T-helper 2 cell treated with Interferon-gamma antibody and Interleukin-4, amounts not matched to agents 100 ng/mL and 5 ng/mL, for 36 hours (primary cell): Measurements from ENCODE around the gene C14orf119. TPM values are rescaled to one million over a fixed set of nuclear protein-coding genes. Genes with fewer than 3 reads are reported as not detected.

Experiments
- intact Hi-C: fragments of 100-400 bp; cut with micrococcal nuclease; formaldehyde crosslinking; loops from one replicate; pipeline ENCODE4 v1.15.1; 2023
- total RNA-seq: library from RNA; stranded (reverse); gene quantifications from 2 replicates; pipeline ENCODE4 v1.2.3, GENCODE V29; 2022

Gene C14orf119
- total RNA-seq, 1 donor from 2014 or later = 41.2 TPM

DNA sequence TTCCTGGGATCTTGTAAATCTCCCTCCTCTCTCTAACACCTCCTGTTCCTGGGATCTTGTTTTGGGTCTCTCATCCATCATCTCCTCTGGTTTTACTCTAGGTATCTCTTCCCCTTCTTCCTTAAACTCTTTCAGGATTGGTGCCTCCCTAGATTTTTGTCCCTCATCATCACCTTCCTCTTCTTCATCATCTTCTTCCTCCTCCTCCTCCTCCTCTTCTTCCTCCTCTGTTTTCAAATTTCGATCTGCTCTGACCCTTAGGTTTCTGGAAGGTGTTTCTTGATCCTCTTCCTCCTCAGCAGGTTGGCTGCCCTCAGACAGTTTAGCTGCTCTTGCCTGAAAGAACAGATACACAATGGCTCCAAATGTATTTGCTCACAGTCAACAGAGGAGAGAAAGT lies 14.8 kb upstream of the C14orf119 start:
- intact Hi-C loops = no loop called here

DNA sequence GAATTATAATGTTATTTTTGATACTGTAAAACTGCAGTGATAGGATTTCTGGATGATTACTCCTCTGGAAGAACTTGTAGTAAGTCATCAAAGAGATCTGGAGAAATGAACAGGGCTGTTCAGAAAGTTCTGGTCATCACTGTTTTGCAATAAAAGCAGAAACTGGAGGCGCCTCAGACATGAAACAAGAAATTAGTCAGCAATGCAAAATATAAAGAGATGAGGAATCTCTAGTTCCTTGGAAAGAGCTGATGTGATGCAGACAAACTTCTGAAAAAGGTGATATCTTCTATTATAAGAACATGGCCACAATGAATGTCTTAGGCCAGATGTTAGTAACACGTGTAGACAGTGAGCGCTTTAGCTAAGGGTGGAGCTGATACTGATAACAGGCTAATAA lies 9.8 kb upstream of the C14orf119 start:
- intact Hi-C loops = no loop called here

DNA sequence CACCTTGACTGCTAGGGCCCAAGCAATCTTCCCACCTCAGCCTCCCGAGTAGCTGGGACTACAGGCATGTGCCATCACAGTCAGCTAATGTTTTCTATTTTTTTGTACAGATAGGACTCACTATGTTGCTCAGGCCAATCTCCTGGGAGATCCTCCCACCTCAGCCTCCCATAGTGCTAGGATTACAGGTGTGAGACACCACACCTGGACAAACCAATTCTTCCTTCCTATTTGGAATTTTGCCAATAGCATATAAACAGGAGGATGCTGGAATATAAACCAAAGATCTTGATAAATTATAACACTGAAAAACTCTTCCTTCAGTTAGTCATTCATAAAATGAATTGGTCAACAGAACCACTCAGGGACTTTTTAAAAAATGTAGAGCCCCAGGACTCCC lies 8.7 kb upstream of the C14orf119 start:
- intact Hi-C loops = no loop called here

DNA sequence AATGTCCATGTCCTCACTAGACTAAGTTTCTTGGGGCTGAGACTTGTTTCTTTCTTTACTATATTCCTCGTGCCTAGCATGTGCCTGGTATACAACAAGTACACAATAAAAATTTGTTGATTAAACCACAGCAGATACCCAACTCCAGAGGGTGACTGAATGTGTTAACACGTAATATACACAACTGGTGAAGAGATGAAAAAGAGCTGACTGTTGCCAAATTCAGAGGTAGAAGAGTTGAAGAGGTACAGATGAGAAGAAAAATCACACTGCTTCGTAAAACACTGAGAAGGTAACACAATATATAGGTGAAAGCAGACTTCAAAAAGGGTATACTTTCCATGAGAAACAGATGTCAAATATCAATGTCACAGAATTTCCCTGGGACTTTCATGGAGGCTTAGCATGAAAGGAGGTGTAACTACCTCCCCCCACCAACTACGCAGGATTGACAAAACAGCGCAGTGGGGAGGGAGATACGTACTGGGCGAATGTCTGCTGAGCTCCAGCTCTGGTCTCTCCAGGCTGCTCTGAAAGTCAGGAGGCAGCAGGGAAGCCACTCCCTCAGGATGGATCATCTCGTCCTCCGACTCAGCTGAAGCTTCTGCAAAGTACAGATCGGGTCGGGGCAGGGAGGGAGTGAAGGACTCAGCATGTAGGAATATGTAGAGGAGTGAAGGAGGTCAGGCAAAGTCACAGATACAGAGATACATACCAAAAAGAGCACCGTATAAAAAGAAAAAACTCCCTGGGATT lies 5.6 kb upstream of the C14orf119 start:
- intact Hi-C loops = loop anchor here (10.0 kb wide), 1 partner anchor 465 kb away; the partner anchor contains the start of genes THTPA and ZFHX2

DNA sequence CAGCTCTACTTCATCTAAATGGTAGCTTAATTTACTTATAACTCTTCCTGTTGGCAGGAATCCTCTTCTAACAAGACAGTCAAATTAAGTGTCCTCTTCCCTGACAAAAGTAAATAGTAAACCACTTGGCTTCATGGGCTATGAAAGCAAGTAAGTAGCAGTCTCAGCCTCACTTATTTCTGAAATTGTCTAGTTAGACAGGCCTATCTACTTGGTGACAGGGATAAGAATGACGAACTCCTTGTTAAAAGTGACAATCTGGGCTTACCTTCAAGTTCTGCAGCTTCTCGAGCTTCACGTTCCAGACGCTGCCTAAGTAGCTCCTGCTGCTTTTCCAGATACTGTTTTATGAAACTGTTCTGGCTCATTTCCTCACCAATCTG lies 5.1 kb upstream of the C14orf119 start:
- intact Hi-C loops = loop anchor here (10.0 kb wide), 1 partner anchor 465 kb away; the partner anchor contains the start of genes THTPA and ZFHX2

DNA sequence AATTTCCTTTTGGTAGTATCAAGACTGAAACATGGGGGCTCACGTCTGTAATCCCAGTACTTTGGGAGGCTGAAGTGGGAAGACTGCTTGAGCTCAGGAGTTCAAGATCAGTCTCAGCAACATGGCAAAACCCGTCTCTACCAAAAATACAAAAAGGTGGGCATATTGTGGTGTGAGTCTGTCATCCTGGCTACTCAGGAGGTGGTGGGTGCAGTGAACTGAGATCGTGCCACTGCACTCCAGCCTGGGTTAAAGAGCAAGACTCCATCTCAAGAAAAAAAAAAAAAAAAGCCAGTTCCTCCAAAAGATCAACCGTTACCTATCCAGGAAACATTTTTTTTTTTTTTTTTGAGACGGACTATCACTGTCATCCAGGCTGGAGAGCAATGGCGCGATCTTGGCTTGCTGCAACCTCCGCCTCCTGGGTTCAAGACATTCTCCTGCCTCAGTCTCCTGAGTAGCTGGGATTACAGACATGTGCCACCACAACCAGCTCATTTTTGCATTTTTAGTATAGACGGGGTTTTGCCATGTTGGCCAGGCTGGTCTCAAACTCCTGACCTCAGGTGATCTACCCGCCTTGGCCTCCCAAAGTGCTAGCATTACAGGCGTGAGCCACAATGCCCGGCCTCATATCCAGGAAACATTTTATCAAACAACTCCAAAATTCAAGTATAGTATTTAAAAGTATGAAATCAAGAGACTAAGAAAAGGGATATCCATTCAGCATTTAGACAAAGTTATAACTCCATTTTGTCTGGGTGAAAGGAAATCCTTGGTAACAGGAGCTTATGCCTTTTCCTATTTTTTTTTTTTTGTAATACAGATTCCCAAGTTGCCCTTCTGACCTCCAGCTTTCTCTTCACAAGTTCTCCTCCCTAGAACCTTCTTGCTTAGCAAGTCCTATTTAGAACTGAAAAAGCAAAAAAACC lies 3.7 kb upstream of the C14orf119 start:
- intact Hi-C loops = loop anchor here (10.0 kb wide), 1 partner anchor 463 kb away; the partner anchor contains the start of genes THTPA and ZFHX2

DNA sequence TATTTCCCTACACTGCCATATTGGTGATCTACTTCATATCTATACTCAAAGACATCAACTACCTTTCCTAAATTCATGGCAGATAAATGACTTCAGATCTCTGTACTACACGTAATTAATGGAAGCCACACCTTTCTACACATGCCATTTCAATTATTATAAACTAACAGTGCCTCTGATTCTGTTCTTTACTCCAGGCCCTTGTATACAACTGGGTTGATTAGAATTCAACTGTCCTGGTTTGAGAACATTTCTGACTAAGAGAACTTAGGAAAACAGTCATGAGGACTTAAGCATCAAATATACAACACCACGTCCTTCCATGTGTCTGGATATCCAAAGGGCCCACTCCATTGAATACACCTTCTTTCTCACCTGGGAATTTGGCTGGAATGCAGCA lies 2.2 kb upstream of the C14orf119 start:
- intact Hi-C loops = loop anchor here (10.0 kb wide), 1 partner anchor 462 kb away; the partner anchor contains the start of genes THTPA and ZFHX2

DNA sequence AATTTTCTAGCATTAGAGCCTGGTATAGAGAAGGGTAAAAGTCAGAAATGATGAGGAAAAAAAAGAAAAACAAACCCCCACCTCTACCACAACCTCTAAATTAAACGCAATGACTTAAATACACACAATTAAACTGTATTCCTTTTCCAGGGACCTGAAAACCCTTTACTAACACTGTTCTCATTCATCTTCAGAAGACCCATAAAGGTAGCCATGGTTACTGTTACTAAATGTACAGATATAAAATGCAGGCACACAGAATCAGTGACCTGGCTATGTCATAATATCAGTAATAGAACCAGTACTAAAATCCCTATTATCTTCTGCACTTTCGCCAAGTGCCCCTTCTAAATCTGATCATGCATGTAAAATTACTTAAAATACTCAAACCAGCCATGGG lies 1.8 kb upstream of the C14orf119 start:
- intact Hi-C loops = loop anchor here (10.0 kb wide), 1 partner anchor 461 kb away; the partner anchor contains the start of genes THTPA and ZFHX2

DNA sequence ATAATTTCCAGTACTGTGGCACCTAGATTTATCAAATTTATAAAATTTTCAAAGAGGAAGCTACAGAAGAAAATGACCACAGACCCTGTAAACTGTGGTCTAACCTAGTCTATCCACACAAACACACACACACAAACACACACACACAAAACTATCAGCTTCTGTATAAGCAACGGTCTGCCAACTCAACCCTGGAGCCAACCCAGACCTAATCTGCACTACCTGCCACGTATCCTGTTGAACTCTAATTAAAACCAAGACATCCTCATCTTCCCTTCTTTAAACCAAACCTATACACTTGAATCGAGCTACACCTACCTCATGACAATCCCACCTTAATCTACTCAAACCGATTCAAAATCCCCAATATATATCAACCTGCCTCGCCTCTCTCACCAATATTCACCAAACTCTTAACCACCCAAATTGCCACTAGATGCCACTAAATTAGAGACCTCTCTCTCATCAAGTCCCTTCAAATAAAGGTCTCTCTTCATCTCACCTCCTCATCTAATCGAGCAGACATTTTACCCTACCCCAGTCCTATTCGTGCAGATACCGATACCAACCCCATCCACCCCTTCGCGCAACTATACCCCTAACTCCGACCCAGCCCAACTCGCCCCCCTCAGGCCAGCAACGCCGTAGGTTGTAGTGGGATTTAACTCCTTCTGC lies 1.2 kb upstream of the C14orf119 start:
- intact Hi-C loops = loop anchor here (1.0 to 10.0 kb wide), 2 partner anchors 23 to 461 kb away; partner anchors contain the start of genes THTPA and ZFHX2

DNA sequence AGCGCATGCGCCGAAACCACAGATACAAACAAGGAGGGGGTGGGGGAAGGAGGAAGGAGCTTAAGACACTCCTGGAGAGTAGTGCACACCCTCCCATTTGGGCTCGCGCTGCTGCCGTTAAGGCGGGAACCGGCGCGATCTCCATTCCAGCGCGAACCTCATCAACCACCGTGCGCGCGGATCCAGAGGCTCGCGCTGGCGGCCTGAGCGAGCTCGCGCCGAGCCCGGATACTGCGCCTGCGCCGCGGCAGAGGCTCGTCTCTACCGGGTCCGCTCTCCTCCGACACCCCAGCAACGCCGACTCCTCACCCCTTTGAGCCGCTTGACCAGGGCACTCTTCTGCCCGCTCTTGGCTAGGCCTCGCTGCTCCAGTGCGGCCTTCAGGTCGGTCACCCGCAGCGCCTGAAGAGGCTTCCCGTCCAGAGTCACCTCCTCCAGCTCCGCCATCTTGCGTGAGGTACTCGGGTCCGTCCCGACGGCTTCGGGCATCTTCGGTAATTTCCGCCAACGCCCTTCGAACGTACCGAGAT lies 574 bp upstream of the C14orf119 start, which contains the start of gene ACIN1:
Gene ACIN1 (minus strand): TSS at position 471 of the 530 bp plus-strand sequence. CDS start 24 bp downstream, at position 447.
- intact Hi-C loops = loop anchor here (1.0 to 10.0 kb wide), 7 partner anchors 23 to 460 kb away; partner anchors contain the start of genes NGDN, PABPN1, PSMB5 and THTPA

DNA sequence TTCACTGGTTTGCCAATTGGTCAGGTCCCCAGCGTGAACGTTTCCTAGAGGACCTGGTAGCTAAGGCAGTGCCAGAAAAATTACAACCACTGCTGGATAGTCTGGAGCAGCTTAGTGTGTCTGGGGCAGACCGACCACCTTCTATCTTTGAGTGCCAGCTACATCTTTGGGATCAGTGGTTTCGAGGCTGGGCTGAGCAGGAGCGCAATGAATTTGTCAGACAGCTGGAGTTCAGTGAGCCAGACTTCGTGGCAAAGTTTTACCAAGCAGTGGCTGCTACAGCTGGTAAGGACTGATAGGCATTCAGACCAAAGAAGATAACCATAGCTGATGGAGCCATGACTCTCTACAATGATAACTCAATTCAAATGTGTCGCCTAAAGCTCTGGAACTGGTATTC lies 2.5 kb downstream of the C14orf119 start:
- intact Hi-C loops = loop anchor here (10.0 kb wide), 1 partner anchor 457 kb away; the partner anchor contains the start of genes THTPA and ZFHX2

DNA sequence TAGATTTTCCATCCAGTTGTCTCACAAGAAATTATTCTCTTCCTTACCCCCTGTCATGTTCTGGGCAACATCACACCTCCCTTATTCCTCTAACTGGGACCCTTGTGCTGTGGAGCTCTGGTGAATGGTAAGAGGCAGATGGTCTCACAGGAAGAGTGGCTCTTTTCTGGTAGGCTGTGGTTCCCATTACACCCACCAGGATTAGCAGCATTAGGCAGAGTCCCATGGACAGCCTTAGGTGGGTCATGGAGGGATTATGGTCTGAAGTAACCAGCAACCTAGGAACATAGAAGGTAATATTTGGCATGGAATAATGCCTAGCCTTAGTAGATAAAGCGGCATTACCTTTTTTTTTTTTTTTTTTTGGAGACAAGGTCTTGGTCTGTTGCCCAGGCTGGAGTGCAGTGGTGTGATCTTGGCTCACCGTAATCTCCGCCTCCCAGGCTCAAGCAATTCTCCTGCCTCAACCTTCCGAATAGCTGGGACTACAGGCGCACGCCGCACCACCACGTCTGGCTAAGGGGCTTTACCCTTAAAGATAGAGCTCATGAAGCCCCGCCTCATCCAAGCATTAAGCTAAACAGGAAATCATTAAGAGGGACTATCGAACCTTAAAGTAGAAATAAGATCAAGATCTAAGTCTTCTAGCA lies 4.0 kb downstream of the C14orf119 start:
- intact Hi-C loops = loop anchor here (10.0 kb wide), 1 partner anchor 455 kb away; the partner anchor contains the start of genes THTPA and ZFHX2

DNA sequence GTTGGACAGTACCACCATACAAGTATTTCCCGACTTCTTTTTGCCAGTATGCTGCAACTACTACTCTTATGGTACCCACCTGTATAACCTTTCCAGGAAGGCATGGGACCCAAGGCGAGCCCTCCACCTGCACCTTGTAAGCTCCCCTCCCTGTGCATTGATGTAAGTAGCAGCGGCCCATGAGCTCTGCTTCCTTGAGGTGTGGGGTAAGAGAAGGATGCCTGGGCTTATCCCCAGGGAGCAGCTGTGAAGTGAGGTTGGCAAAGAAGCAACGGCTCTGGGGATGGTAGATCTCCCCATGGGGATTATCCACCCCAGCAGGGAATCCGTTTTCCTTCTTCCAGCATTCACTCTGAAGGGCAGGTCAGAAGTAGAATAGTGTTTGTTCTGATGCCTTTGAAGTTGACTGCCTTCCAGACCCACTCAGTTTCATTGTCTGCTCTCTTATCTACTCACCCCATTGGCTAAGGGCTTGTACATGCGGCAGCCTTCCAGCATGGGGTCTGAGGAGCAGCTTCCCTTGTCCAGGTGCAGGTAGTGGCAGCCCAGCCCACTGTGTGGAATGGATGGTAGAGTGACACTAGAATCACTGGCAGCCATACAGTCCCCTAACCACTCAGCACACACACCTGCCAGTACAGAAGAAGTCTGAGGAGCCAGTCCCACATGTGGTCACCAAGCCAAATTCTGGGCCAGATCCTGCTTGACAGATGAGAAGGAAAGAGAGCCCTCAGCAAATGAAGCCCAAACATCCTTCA lies 6.1 kb downstream of the C14orf119 start:
- intact Hi-C loops = no loop called here

DNA sequence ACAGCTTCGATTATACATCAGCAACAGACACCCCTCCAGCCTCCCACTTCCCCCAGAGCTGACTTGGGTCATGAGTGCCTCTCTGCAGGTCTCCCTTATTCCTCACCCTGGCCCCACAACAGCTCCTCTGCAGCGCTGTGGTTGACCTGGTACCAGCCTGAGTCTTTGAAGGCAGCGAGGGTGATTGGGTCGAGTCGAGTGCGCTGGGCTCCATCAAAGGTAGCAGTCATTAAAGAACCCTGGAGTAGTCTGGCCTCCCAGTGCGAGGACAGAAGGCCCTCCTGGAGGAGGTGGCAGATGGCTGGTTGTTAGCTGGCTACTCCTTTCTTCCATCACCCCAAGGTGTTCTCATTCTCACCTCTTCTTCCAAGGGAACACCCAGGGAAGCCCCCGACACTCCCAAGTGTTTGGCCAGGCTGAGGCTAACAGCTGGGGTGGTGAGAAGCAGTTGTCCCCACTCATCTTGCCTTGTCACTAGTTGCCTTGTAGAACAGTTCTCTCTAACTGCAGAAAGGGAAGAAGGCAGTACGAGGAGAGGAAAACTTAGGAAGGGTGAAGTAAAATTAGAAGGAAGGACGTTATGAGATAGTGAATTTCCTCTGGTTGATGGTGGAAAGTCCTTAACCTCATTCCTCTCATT lies 6.8 kb downstream of the C14orf119 start:
- intact Hi-C loops = no loop called here

DNA sequence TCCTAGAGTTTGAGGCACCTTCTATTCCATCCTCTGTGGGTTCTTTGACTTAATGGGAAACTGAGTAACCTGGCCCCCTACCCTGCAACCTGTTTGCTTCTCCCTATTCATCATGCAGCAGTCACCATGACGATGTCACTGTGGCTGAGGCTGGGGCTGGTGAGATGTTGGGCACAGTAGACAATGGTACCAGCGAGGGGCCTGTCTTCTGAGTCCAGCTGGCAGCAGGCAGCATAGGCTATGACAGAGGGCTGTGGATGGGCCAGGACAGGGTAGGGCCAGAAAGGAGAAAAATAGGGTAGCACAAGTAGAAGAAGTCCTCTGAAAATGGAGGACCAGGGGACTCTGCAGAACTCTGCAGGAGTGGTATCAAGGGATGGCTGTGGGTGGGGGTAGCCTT lies 7.5 kb downstream of the C14orf119 start:
- intact Hi-C loops = no loop called here

DNA sequence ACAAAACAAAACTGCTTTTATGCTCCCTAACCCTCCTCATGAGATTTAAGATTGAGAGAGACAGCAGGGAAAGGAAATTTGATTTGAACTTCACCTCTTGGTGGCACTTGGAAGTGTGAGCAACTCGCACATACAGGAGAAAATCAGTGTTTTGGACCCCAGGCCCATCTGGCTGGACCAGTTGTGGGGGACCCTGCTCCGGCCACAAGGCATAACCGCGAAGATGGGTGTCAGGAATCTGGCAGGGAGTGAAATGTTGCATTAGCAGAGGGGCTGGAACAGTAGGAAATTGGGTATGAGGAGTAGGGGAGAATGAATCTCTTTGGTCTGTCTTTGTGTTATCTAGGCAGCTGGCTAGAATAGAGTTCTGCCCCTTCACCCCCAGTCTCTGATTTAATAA lies 8.3 kb downstream of the C14orf119 start:
- intact Hi-C loops = no loop called here

DNA sequence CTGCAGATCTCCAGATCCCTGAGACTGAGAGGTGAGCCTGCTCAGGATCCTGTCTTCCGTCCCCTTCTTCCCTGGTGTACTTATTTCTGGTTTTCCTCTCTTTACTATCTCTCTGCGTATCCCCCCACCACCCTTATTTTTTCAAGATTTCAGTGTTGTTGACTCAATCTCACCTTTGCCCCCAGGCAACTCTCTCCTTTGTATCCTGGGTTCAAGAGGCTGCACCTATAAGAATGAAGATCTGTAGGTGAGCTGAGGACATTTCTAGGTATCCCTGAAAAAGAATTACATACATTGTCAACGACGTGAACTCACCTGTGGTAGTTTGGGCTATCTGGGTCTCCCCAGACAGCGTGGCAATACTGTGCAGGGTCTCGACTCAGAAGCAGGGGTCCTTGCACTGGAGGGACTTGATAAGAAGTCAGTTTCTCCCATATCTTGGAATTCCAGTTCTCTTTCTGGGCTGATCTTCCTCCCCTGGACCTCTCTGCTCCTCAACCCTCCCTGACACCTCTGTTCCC lies 8.8 kb downstream of the C14orf119 start:
- intact Hi-C loops = no loop called here

DNA sequence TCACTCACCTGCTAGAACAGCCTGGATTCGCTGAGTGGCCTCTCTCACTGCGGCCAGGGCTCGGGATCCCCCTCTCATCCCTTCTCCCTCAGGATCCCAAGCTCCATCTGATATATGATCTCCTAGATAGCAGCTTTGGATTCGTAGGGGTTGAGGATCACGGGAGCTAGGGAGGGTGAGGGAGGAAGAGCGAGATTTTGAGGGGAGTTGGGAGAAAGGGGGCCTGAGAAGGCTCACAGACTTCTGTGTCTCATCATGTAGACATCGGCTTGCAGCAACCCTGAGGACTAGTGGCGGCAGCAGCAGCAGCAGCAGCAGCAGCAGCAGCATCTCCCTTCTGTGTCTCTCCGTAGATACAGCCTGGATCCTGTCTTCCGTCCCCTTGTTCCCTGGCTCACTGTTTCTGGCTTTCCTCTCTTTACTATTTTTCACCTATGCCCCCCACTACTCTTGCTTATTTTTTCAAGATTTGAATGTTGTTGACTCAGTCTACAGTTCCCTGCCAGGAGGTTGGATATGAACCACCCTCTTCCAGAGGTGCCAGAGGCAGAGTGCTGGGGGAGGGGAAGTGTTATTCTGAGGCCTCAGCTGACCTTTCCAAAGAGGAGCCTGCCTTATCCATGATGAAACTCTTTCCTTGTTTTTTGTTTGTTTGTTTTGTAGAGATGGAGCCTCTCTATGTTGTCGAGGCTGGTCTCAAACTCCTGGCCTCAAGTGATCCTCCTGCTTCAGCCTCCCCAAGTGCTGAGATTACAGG lies 9.5 kb downstream of the C14orf119 start, which contains the start of gene CIROP:
Gene CIROP (minus strand): TSS at position 399 of the 757 bp plus-strand sequence. CDS start 69 bp downstream, at position 330.
- intact Hi-C loops = no loop called here
